ENCODE measurements around the gene TTLL11.

GRCh38 chr9:122040561-122041242, 52.4 kb downstream of the TTLL11 start:
- TF ChIP-seq RAD21 (IDR thresholded peaks at IDR 0.05): no peak
- TF ChIP-seq, protein P1, sequence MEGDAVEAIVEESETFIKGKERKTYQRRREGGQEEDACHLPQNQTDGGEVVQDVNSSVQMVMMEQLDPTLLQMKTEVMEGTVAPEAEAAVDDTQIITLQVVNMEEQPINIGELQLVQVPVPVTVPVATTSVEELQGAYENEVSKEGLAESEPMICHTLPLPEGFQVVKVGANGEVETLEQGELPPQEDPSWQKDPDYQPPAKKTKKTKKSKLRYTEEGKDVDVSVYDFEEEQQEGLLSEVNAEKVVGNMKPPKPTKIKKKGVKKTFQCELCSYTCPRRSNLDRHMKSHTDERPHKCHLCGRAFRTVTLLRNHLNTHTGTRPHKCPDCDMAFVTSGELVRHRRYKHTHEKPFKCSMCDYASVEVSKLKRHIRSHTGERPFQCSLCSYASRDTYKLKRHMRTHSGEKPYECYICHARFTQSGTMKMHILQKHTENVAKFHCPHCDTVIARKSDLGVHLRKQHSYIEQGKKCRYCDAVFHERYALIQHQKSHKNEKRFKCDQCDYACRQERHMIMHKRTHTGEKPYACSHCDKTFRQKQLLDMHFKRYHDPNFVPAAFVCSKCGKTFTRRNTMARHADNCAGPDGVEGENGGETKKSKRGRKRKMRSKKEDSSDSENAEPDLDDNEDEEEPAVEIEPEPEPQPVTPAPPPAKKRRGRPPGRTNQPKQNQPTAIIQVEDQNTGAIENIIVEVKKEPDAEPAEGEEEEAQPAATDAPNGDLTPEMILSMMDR (IDR thresholded peaks at IDR 0.05; ENCODE audit: low read depth, low read length, missing input control): no peak
- TF ChIP-seq ATF3 (IDR thresholded peaks at IDR 0.05): no peak
- no peak for TF ChIP-seq GABPA (IDR thresholded peaks at IDR 0.05 in 1 of 2, conservative IDR thresholded peaks at IDR 0.05 in 1 of 2)
- no peak for TF ChIP-seq JUND (IDR thresholded peaks at IDR 0.05)
- TF ChIP-seq, protein P2, sequence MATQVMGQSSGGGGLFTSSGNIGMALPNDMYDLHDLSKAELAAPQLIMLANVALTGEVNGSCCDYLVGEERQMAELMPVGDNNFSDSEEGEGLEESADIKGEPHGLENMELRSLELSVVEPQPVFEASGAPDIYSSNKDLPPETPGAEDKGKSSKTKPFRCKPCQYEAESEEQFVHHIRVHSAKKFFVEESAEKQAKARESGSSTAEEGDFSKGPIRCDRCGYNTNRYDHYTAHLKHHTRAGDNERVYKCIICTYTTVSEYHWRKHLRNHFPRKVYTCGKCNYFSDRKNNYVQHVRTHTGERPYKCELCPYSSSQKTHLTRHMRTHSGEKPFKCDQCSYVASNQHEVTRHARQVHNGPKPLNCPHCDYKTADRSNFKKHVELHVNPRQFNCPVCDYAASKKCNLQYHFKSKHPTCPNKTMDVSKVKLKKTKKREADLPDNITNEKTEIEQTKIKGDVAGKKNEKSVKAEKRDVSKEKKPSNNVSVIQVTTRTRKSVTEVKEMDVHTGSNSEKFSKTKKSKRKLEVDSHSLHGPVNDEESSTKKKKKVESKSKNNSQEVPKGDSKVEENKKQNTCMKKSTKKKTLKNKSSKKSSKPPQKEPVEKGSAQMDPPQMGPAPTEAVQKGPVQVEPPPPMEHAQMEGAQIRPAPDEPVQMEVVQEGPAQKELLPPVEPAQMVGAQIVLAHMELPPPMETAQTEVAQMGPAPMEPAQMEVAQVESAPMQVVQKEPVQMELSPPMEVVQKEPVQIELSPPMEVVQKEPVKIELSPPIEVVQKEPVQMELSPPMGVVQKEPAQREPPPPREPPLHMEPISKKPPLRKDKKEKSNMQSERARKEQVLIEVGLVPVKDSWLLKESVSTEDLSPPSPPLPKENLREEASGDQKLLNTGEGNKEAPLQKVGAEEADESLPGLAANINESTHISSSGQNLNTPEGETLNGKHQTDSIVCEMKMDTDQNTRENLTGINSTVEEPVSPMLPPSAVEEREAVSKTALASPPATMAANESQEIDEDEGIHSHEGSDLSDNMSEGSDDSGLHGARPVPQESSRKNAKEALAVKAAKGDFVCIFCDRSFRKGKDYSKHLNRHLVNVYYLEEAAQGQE (IDR thresholded peaks at IDR 0.05): no peak
- TF ChIP-seq, protein P3, sequence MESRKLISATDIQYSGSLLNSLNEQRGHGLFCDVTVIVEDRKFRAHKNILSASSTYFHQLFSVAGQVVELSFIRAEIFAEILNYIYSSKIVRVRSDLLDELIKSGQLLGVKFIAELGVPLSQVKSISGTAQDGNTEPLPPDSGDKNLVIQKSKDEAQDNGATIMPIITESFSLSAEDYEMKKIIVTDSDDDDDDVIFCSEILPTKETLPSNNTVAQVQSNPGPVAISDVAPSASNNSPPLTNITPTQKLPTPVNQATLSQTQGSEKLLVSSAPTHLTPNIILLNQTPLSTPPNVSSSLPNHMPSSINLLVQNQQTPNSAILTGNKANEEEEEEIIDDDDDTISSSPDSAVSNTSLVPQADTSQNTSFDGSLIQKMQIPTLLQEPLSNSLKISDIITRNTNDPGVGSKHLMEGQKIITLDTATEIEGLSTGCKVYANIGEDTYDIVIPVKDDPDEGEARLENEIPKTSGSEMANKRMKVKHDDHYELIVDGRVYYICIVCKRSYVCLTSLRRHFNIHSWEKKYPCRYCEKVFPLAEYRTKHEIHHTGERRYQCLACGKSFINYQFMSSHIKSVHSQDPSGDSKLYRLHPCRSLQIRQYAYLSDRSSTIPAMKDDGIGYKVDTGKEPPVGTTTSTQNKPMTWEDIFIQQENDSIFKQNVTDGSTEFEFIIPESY (IDR thresholded peaks at IDR 0.05): no peak
- TF ChIP-seq SP1 (IDR thresholded peaks at IDR 0.05): no peak
- TF ChIP-seq EGR1 (IDR thresholded peaks at IDR 0.05; ENCODE audit: low read depth in 2 of 2): no peak
- TF ChIP-seq YY1 (IDR thresholded peaks at IDR 0.05): no peak
- no peak for TF ChIP-seq MAX (IDR thresholded peaks at IDR 0.05)
- TF ChIP-seq FOXA1 (IDR thresholded peaks at IDR 0.05): no peak
- TF ChIP-seq TAF1 (conservative IDR thresholded peaks at IDR 0.05): no peak
- TF ChIP-seq RXRA (IDR thresholded peaks at IDR 0.05): no peak
